HFFc6 (cell line): ENCODE measurements around the gene COQ3. TPM values are rescaled to one million over a fixed set of nuclear protein-coding genes. Genes with fewer than 3 reads are reported as not detected.

Experiments used
- DNase-seq: peaks from one replicate; pipeline ENCODE4 v3.0.0-alpha.2; 2018
- H3K27ac Mint-ChIP-seq: 2 replicates; pipeline ENCODE4 v1.8.0; 2020; ENCODE audit warnings: mild to moderate bottlenecking, mixed read lengths
- H3K27me3 Mint-ChIP-seq: 2 replicates; pipeline ENCODE4 v1.8.0; 2021; ENCODE audit warnings: mild to moderate bottlenecking, moderate library complexity, mixed read lengths; ENCODE audit not compliant: insufficient read depth
- H3K36me3 Mint-ChIP-seq: 2 replicates; pipeline ENCODE4 v1.8.0; 2021; ENCODE audit warnings: low read depth, mixed read lengths
- H3K4me1 Mint-ChIP-seq: 2 replicates; pipeline ENCODE4 v1.8.0; 2020; ENCODE audit warnings: low read depth, mixed read lengths
- H3K4me3 Mint-ChIP-seq: 2 replicates; pipeline ENCODE4 v1.8.0; 2020; ENCODE audit warnings: mild to moderate bottlenecking, moderate library complexity, mixed read lengths
- H3K9me3 Mint-ChIP-seq: 2 replicates; pipeline ENCODE4 v1.8.0; 2020; ENCODE audit warnings: mild to moderate bottlenecking, mixed read lengths
- CTCF ChIP-seq: fragments of 200-600 bp; sonication (generic); IDR thresholded peaks from 2 replicates; pipeline ENCODE4 v1.5.0; 2021; ENCODE audit warnings: antibody characterized with exemption, mild to moderate bottlenecking
- total RNA-seq, 6 experiments: library from RNA; stranded (reverse); fragmentation: NEBNext Ultra II Directional; extraction: Animal tissue kit (Norgen Biotek cat#: 25700); gene quantifications; 2 replicates in 1 of 6; 3 replicates in 5 of 6; pipeline ENCODE4 v1.2.3, GENCODE V29; 2021

The COQ3 gene
- total RNA-seq, 6 experiments from 2014 or later, result 7.3 to 12.8 (median 10.9) TPM

GRCh38 chr6:99384507-99384906 is 9.5 kb downstream of the COQ3 start:
- Mint-ChIP-seq H3K36me3 (no peaks in the 10 kb centered on the region), H3K9me3 (no peaks in the 10 kb centered on the region), H3K4me3 (no peak overlapping the region), H3K27ac (no peak overlapping the region), H3K27me3 (no peaks in the 10 kb centered on the region), H3K4me1 (no peaks in the 10 kb centered on the region)
- no peak for TF ChIP-seq CTCF
- no peak for DNase-seq

GRCh38 chr6:99378636-99379035 is 15.4 kb downstream of the COQ3 start:
- Mint-ChIP-seq H3K9me3 (no peaks in the 10 kb centered on the region), H3K27me3 (no peaks in the 10 kb centered on the region), H3K27ac (no peak overlapping the region), H3K4me3 (no peak overlapping the region), H3K36me3 (no peaks in the 10 kb centered on the region), H3K4me1 (no peaks in the 10 kb centered on the region)
- no peak for DNase-seq
- no peak for TF ChIP-seq CTCF

DNA sequence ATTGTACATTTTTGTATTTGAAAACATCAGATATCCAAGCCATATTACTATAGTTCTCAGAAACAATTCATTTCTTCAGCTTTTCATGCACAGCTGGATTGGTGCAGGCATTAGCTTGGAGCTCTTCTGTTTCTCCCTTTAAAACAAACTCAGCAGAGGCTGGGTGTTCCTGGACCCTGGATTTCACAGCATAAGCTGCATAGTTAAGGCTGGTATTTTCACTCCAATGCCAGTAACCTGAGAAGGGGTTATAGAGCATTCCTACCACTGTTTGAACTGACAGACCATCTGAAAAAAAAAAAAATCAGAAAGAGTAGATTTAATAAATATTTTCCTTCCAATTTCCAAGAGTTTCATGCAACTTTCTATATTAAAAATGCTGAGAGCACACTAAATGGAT is 24.5 kb downstream of the COQ3 start:
- Mint-ChIP-seq H3K9me3 (no peaks in the 10 kb centered on the region), H3K27ac (no peak overlapping the region), H3K4me1 (peaks cover 6% of the 10 kb centered on the region; the same call in 1 of the 2 replicates), H3K27me3 (no peaks in the 10 kb centered on the region), H3K36me3 (no peaks in the 10 kb centered on the region), H3K4me3 (no peak overlapping the region)
- TF ChIP-seq CTCF, result no peak
- no peak for DNase-seq

DNA sequence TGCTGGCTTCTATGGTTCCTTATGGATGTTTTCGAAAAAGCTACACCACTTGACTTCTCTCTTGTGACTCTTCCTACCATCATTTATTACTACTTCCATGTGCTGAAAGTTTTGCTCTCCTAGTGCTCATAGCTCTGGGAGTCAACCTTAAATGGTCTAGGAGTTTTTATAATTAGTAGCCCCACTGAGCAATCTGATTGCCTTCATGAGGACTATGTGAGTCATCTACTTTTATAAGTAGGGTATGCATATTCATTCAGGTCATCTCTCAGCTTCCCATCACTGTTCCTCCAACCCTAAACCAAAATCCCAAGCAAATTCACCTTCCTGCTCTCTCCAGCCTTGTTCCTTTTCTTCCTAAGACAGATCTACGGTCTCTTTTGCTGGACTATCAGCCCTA is 27.1 kb downstream of the COQ3 start:
- TF ChIP-seq CTCF, result no peak
- no peaks in the 10 kb centered on the region for H3K36me3 Mint-ChIP-seq
- no peak overlapping the region for H3K4me3 Mint-ChIP-seq
- no peaks in the 10 kb centered on the region for H3K27me3 Mint-ChIP-seq
- no peak overlapping the region for H3K27ac Mint-ChIP-seq
- no peak for DNase-seq
- peaks cover 6% of the 10 kb centered on the region; the same call in 1 of the 2 replicates for H3K4me1 Mint-ChIP-seq
- no peaks in the 10 kb centered on the region for H3K9me3 Mint-ChIP-seq

GRCh38 chr6:99364026-99364425 is 30.0 kb downstream of the COQ3 start:
- peaks cover 6% of the 10 kb centered on the region; the same call in 1 of the 2 replicates for H3K4me1 Mint-ChIP-seq
- H3K4me3 Mint-ChIP-seq, result no peak overlapping the region
- no peaks in the 10 kb centered on the region for H3K9me3 Mint-ChIP-seq
- no peak for DNase-seq
- no peaks in the 10 kb centered on the region for H3K36me3 Mint-ChIP-seq
- H3K27ac Mint-ChIP-seq, result no peak overlapping the region
- H3K27me3 Mint-ChIP-seq, result peaks cover 6% of the 10 kb centered on the region
- TF ChIP-seq CTCF, result no peak
